HepG2 (cell line): ENCODE data around the gene RAB3B. TPM values are rescaled to one million over a fixed set of nuclear protein-coding genes. Genes with fewer than 3 reads are reported as not detected.
A peak's percentile ranks its signal among the peaks of the same experiment; 100 is the strongest.

Source experiments
- CENPT ChIP-seq: sonication (generic); formaldehyde crosslinking; IDR thresholded peaks from 2 replicates; pipeline ENCODE4 v1.8.0; 2022; ENCODE audit warnings: low read depth, mild to moderate bottlenecking, moderate library complexity, missing genetic modification reagents
- KDM5A ChIP-seq: fragments of 200-600 bp; sonication (generic); IDR thresholded peaks from 2 replicates; pipeline ENCODE4 v1.7.0; 2018; ENCODE audit warnings: antibody characterized with exemption, mild to moderate bottlenecking, low read length, borderline replicate concordance
- LRRFIP1 ChIP-seq: sonication (generic); formaldehyde crosslinking; conservative IDR thresholded peaks from 2 replicates; pipeline ENCODE4 v1.4.0; 2020; ENCODE audit warnings: missing genetic modification reagents
- MAZ ChIP-seq, 2 experiments: sonication (generic) in 1 of 2; formaldehyde crosslinking in 1 of 2; IDR thresholded peaks; 2 replicates each; pipeline versions ENCODE4 v1.5.0 to v1.6.1; 2012 to 2020; ENCODE audit warnings: low read depth in 2 of 2, mild to moderate bottlenecking in 2 of 2, borderline replicate concordance in 1 of 2, improper control_type of control experiment in 1 of 2, low read length in 1 of 2, missing genetic modification reagents in 1 of 2, moderate library complexity in 1 of 2
- MED8 ChIP-seq: sonication (generic); formaldehyde crosslinking; IDR thresholded peaks from 2 replicates; pipeline ENCODE4 v1.8.1; 2023; ENCODE audit warnings: mild to moderate bottlenecking, missing genetic modification reagents; ENCODE audit not compliant: insufficient replicate concordance
- MXI1 ChIP-seq: IDR thresholded peaks from 3 replicates; pipeline ENCODE4 v1.6.1; 2012; ENCODE audit warnings: low read depth, low read length, inconsistent platforms, borderline replicate concordance
- MZF1 ChIP-seq: sonication (generic); formaldehyde crosslinking; IDR thresholded peaks from 2 replicates; pipeline ENCODE4 v1.8.1; 2023; ENCODE audit warnings: mild to moderate bottlenecking, missing genetic modification reagents, borderline replicate concordance
- PRDM15 ChIP-seq: sonication (generic); formaldehyde crosslinking; IDR thresholded peaks from 2 replicates; pipeline ENCODE4 v1.4.0; 2020; ENCODE audit warnings: missing genetic modification reagents
- SALL2 ChIP-seq: sonication (generic); formaldehyde crosslinking; IDR thresholded peaks from 2 replicates; pipeline ENCODE4 v1.8.1; 2023; ENCODE audit warnings: mild to moderate bottlenecking, missing genetic modification reagents, inconsistent platforms
- SRY ChIP-seq: sonication (generic); formaldehyde crosslinking; IDR thresholded peaks from 2 replicates; pipeline ENCODE4 v1.8.0; 2022; ENCODE audit warnings: mild to moderate bottlenecking, missing genetic modification reagents
- STAT6 ChIP-seq: sonication (generic); formaldehyde crosslinking; IDR thresholded peaks from 2 replicates; pipeline ENCODE4 v1.4.0; 2020; ENCODE audit warnings: missing genetic modification reagents, mild to moderate bottlenecking, borderline replicate concordance
- ZFYVE20 ChIP-seq: sonication (generic); formaldehyde crosslinking; IDR thresholded peaks from 2 replicates; pipeline ENCODE4 v1.8.0; 2023; ENCODE audit warnings: low read depth, mild to moderate bottlenecking, moderate library complexity, missing genetic modification reagents, borderline replicate concordance
- ZNF274 ChIP-seq: sonication (generic); formaldehyde crosslinking; IDR thresholded peaks from 2 replicates; pipeline ENCODE4 v1.5.1; 2020; ENCODE audit warnings: mild to moderate bottlenecking, missing genetic modification reagents
- ZNF30 ChIP-seq: sonication (generic); formaldehyde crosslinking; IDR thresholded peaks from 2 replicates; pipeline ENCODE4 v1.5.0; 2020; ENCODE audit warnings: mild to moderate bottlenecking, missing genetic modification reagents
- ZNF580 ChIP-seq: IDR thresholded peaks from 2 replicates; pipeline ENCODE4 v1.6.1; 2016; ENCODE audit warnings: low read depth, borderline replicate concordance
- ZNF800 ChIP-seq: sonication (generic); formaldehyde crosslinking; IDR thresholded peaks from 2 replicates; pipeline ENCODE4 v1.4.0; 2020; ENCODE audit warnings: missing genetic modification reagents
- polyA plus RNA-seq, 8 experiments: library from polyadenylated mRNA; depleted of rRNA in 3 of 8; stranded (reverse) in 7 of 8; unstranded in 1 of 8; fragments of >200 nt; fragmentation: Illumina TruSeq in 4 of 8; extraction: Trizol in 4 of 8; gene quantifications; 2 replicates each; pipeline versions ENCODE4 v1.2.1 to v1.2.3, GENCODE V29; 2011 to 2016; ENCODE audit warnings: low read depth in 4 of 8, missing spikeins in 1 of 8, mixed read lengths in 1 of 8; ENCODE audit not compliant: insufficient read depth in 1 of 8
- total RNA-seq, 5 experiments: library from RNA; depleted of rRNA; stranded (reverse); fragments of >200 nt; fragmentation: Illumina TruSeq; extraction: Trizol; gene quantifications; 2 replicates each; pipeline ENCODE4 v1.2.3, GENCODE V29; 2016; ENCODE audit warnings: low read depth in 1 of 5

Gene RAB3B
- total and polyA plus RNA-seq, 2 of the 13 experiments (the other 11 are each of a cell fraction or from before 2014, with no cell fraction given) = 1.0 to 1.2 TPM

GRCh38 chr1:51878308-51878615, 112.2 kb downstream of the RAB3B start (continued):
- TF ChIP-seq MED8 (CRISPR knock-in tag) (no peak), ZNF580 (CRISPR knock-in tag) (no peak), PRDM15 (CRISPR knock-in tag) (no peak), MAZ (IDR thresholded peaks at IDR 0.05; ENCODE audit: borderline replicate concordance, low read depth, low read length) (no peak), MAZ (CRISPR knock-in tag; IDR thresholded peaks at IDR 0.05; ENCODE audit: low read depth) (no peak), SRY (CRISPR knock-in tag) (0 out of 2 replicates have a peak, but pooled peaks have one; percentile 86), MXI1 (0 out of 3 replicates have a peak, but pooled peaks have one; percentile 12), ZNF800 (CRISPR knock-in tag) (peak; percentile 48; the same call in 1 of the 2 replicates), ZFYVE20 (CRISPR knock-in tag) (0 out of 2 replicates have a peak, but pooled peaks have one; percentile 54), ZNF30 (no peak), STAT6 (CRISPR knock-in tag) (no peak), LRRFIP1 (CRISPR knock-in tag) (no peak), SALL2 (peak; percentile 80; the same call in 1 of the 2 replicates), KDM5A (peak; percentile 50), MZF1 (CRISPR knock-in tag) (0 out of 2 replicates have a peak, but pooled peaks have one; percentile 29), CENPT (no peak), ZNF274 (peak; percentile 83; the same call in 1 of the 2 replicates)
